AG04449 (cell line): Measurements from ENCODE around the gene TXLNA.

Experiments
- CTCF ChIA-PET: fragments of 350-600 bp; formaldehyde crosslinking; extraction: SDS; loops from one replicate; lab custom pipeline; 2021; ENCODE audit warnings: antibody characterized with exemption; lab: Yijun Ruan, JAX
- POLR2A ChIA-PET: fragments of 400-600, 350-600 bp; formaldehyde crosslinking; extraction: SDS; loops from one replicate; lab custom pipeline; 2020; ENCODE audit warnings: antibody characterized with exemption, inconsistent platforms; lab: Yijun Ruan, JAX
- DNase-seq: peaks from one replicate; pipeline ENCODE4 v3.0.0-alpha.2; 2010; ENCODE audit warnings: low read depth, low spot score
- H3K4me3 ChIP-seq: 2 replicates; pipeline ENCODE4 v1.5.1; 2011; ENCODE audit warnings: low read depth, mild to moderate bottlenecking, control low read depth, low read length
- TF ChIP-seq, protein P1 (sequence below): IDR thresholded peaks from one replicate; pipeline ENCODE4 v1.5.1; 2011; ENCODE audit warnings: mild to moderate bottlenecking, moderate library complexity, low read length, control low read depth, inconsistent platforms; ENCODE audit not compliant: insufficient read depth; ENCODE audit errors: missing control alignments

TXLNA gene

DNA sequence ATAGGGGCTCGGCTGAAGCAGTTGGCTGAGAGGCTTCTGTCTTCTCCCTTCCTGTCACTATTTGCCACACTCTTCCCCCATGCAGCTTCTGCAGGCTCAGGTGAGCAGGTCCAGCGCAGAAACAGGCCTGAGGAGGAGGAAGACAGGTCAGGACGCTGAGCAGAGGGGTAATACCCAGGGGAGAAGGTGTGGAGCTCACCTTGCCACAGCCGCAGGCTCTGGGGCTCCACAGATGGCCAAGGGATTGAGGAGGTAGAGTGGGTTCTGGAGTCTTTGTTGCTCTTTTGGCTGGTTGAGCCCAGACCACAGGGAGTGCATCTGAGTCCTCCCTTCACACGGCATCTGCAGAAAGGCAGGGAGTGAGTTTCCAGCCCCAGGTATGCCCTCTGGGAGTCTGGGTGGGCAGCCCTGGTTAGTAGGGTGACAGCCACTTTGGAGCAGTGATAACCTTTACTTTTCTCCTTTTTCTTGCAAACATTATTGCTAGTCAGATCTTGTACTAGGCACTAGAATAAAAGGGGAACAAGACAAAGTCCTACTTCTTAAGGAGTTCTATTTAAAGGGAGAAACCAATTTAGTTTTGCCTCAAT, 52.5 kb downstream of the TXLNA start:
- CTCF ChIA-PET = interaction anchor here (1.0 to 2.5 kb wide), 3 partner anchors 15 to 17 kb away, joined by 3 to 7 read pairs (median 3); partner anchors contain the start of gene FAM167B
- no peak for DNase-seq
- TF ChIP-seq, protein P1, sequence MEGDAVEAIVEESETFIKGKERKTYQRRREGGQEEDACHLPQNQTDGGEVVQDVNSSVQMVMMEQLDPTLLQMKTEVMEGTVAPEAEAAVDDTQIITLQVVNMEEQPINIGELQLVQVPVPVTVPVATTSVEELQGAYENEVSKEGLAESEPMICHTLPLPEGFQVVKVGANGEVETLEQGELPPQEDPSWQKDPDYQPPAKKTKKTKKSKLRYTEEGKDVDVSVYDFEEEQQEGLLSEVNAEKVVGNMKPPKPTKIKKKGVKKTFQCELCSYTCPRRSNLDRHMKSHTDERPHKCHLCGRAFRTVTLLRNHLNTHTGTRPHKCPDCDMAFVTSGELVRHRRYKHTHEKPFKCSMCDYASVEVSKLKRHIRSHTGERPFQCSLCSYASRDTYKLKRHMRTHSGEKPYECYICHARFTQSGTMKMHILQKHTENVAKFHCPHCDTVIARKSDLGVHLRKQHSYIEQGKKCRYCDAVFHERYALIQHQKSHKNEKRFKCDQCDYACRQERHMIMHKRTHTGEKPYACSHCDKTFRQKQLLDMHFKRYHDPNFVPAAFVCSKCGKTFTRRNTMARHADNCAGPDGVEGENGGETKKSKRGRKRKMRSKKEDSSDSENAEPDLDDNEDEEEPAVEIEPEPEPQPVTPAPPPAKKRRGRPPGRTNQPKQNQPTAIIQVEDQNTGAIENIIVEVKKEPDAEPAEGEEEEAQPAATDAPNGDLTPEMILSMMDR = no peak
- POLR2A ChIA-PET = interaction anchor here (0.6 kb wide), 1 partner anchor 11 kb away, joined by 3 read pairs; no protein-coding TSS in a partner anchor
- H3K4me3 ChIP-seq = no peak overlapping the region

DNA sequence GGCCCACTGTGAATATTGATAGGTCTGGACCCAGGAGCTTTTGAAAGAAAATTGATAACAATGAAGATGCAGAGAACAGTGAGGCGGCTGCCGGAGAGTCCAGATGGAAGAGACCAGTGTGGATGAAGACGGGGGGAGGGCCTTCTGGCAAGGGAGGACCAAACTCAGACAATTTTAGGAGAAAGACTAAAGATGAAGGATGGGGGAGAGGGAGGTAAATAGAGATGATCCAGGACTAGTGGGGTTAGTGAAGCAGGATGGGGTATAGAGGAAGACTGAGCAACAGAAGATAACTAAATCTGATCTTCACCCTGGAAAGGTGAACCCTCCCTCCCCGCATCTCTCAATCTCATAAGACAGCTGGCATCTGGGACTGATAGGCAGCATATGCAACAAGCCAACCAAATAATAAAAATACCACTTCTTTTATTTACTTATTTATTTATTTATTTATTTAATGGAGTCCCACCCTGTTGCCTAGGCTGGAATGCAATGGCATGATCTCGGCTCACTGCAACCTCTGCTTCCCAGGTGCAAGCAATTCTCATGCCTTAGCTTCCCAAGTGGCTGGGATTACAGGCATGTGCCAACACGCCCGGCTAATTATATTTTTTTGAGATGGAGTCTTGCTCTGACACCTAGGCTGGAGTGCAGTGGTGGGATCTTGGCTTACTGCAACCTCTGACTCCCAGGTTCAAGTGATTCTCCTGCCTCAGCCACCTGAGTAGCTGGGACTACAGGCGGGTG, 53.3 kb downstream of the TXLNA start:
- no peak overlapping the region for H3K4me3 ChIP-seq
- ChIA-PET CTCF (interaction anchor here (1.0 to 2.5 kb wide), 2 partner anchors 14 to 17 kb away, joined by 3 to 7 read pairs; partner anchors contain the start of gene FAM167B), POLR2A (interaction anchor here (0.6 kb wide), 1 partner anchor 10 kb away, joined by 3 read pairs; no protein-coding TSS in a partner anchor)
- TF ChIP-seq, protein P1 = no peak
- DNase-seq = no peak

DNA sequence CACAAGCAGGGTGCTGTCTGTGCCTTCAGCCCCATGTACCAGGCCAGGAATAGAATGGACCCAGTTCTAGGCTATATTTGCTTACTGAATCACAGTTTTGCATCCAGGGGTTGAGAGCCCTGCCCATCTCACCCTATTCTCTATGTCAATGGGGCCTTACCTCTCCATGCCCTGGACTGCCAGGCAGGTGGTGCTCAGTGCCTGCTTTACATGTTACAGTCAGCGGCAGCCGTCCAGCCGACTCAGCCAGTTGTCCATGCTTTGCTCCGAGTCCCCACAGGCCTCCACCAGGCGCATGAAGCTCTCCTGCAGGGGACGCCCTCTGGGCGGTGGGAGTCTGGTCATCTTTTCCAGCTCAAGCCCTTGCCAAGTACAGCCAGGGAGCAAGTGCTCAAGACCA, 55.3 kb downstream of the TXLNA start:
- H3K4me3 ChIP-seq = no peak overlapping the region
- ChIA-PET POLR2A (interaction anchor here (3.0 kb wide), 1 partner anchor 101 kb away, joined by 13 read pairs; the partner anchor contains the start of gene MARCKSL1), CTCF (interaction anchor here (1.2 to 2.8 kb wide), 3 partner anchors 11 to 19 kb away, joined by 6 to 11 read pairs (median 9); partner anchors contain the start of gene FAM167B)
- no peak for DNase-seq
- TF ChIP-seq, protein P1 = no peak

DNA sequence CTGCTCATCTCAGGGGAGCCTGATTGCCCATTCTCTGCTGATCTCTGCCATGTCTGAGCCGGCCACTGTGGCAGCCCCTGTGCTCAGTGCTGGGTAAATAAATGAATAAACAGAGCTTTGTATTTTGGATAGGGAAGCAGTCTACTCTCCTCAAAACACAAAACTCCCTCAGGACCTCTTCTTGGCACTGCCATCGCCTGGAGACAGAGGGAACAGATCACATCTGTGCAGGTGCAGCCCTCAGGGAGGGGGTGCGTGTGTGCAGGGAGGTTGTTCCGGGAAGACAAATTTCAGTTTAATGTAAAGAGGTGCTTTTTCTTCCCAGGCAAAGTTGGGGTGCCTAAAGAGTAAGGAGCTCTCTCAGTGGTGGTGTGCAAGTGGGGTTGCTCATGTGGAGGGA, 59.9 kb downstream of the TXLNA start:
- TF ChIP-seq, protein P1 = no peak
- ChIA-PET CTCF (interaction anchor here (0.7 to 5.8 kb wide), 5 partner anchors 11 to 78 kb away, joined by 3 to 47 read pairs (median 4); partner anchors contain the start of gene LCK), POLR2A (no interaction called here)
- DNase-seq = no peak
- H3K4me3 ChIP-seq = no peak overlapping the region

DNA sequence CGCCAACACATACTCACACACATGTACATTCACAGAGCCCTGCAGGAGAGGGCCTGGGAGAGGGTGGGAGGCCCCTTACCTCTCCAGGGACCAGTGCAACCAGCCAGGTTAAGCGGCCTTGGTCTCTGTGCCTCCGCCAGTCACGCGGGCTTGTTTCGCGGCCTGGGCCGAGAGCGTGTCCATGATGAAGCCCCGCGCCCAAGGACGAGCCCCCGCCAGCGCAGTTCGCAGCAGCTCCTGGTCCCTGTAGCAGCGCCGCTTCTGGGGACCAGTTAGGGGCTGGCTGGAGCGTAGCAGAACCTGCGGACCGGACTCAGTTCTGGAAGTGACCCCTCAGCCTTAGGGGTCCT, 60.3 kb downstream of the TXLNA start:
- TF ChIP-seq, protein P1 = no peak
- no peak for DNase-seq
- ChIA-PET CTCF (interaction anchor here (0.7 to 5.8 kb wide), 8 partner anchors 10 to 77 kb away, joined by 3 to 47 read pairs (median 4); partner anchors contain the start of gene LCK), POLR2A (interaction anchor here (2.7 kb wide), 1 partner anchor 96 kb away, joined by 17 read pairs; the partner anchor contains the start of gene MARCKSL1)
- H3K4me3 ChIP-seq = peak overlapping the region; percentile 67; the same call in 1 of the 2 replicates
